Thyroid gland (tissue), 4 donors: ENCODE measurements around the gene PPP1R3G. TPM values are rescaled to one million over a fixed set of nuclear protein-coding genes. Genes with fewer than 3 reads are reported as not detected.
"Not testable (repeated sequence)": the region's sequence is repeated elsewhere in the genome, so short reads cannot be mapped to it uniquely, and the experiment has no call there.

ENCODE experiments used
- DNase-seq, 2 donors: peaks; one replicate each; pipeline ENCODE4 v3.0.0-alpha.2; 2019
- H3K27ac ChIP-seq, 3 donors: fragments of 200-600 bp; sonication (generic); 1 replicate in 2 of 3; 2 replicates in 1 of 3; pipeline ENCODE4 v1.5.1; 2016 to 2019; ENCODE audit warnings: mild to moderate bottlenecking in 1 of 3, moderate library complexity in 1 of 3
- H3K27me3 ChIP-seq: fragments of 200-600 bp; sonication (generic); one replicate; pipeline ENCODE4 v1.5.1; 2019
- H3K36me3 ChIP-seq, 2 donors: fragments of 200-600 bp; sonication (generic); one replicate each; pipeline ENCODE4 v1.5.1; 2016 to 2019
- H3K4me1 ChIP-seq, 2 donors: fragments of 200-600 bp; sonication (generic); one replicate each; pipeline ENCODE4 v1.5.1; 2017 to 2019
- H3K4me3 ChIP-seq, 3 donors: fragments of 200-600 bp; sonication (generic); replicated peaks in 1 of 3; 1 replicate in 2 of 3; 2 replicates in 1 of 3; pipeline ENCODE4 v1.5.1; 2016; ENCODE audit warnings: mild to moderate bottlenecking in 1 of 3
- H3K9me3 ChIP-seq: fragments of 200-600 bp; sonication (generic); one replicate; pipeline ENCODE4 v1.5.1; 2017
- CTCF ChIP-seq, 6 experiments: fragments of 200-600 bp in 3 of 6; fragments of 450-650 bp in 3 of 6; sonication (generic) in 3 of 6; IDR thresholded peaks; one replicate each; pipeline ENCODE4 v1.5.1; 2016 to 2019; ENCODE audit warnings: antibody characterized with exemption in 6 of 6, mild to moderate bottlenecking in 2 of 6, inconsistent platforms in 1 of 6, moderate library complexity in 1 of 6
- POLR2A ChIP-seq, 2 donors: fragments of 450-650 bp; IDR thresholded peaks; one replicate each; pipeline ENCODE4 v1.6.1; 2017; ENCODE audit warnings: antibody characterized with exemption in 2 of 2, mild to moderate bottlenecking in 2 of 2, moderate library complexity in 1 of 2
- WGBS, 2 donors: methylation state at CpG; one replicate each; pipeline ENCODE4 v1.1.5; 2017; 5-methylcytosine and 5-hydroxymethylcytosine counted together
- intact Hi-C: fragments of 100-400 bp; cut with DNase I; formaldehyde crosslinking; loops from one replicate; pipeline ENCODE4 v1.15.1; 2023
- total RNA-seq, 4 donors: library from RNA; depleted of rRNA; stranded (reverse); fragments of >200 nt; gene quantifications; one replicate each; pipeline ENCODE4 v1.2.3, GENCODE V29; 2016

Gene PPP1R3G
- total RNA-seq, 4 donors from 2014 or later: 0.78 to 1.6 (median 0.91) TPM

GRCh38 chr6:5059036-5059896 lies 25.9 kb upstream of the PPP1R3G start:
- DNase-seq: no peak
- Histone ChIP-seq H3K27me3 (no peaks in the 10 kb centered on the region), H3K27ac (no peak overlapping the region), H3K9me3 (no peaks in the 10 kb centered on the region), H3K36me3 (no peaks in the 10 kb centered on the region), H3K4me1 (no peaks in the 10 kb centered on the region), H3K4me3 (no peak overlapping the region)
- intact Hi-C loops: no loop called here
- TF ChIP-seq POLR2A (IDR thresholded peaks at IDR 0.05) (no peak), CTCF (IDR thresholded peaks at IDR 0.05) (no peak)
- WGBS, 2 donors: 92 to 94% methylated on average over 11 of the region's 11 CpGs

- H3K4me3 ChIP-seq, H3K27ac ChIP-seq, H3K4me1 ChIP-seq, H3K36me3 ChIP-seq, H3K27me3 ChIP-seq, DNase-seq, intact Hi-C loops, H3K9me3 ChIP-seq: not testable (repeated sequence)
- 93% methylated on average over 9 of the region's 9 CpGs for WGBS, 2 donors
Observed at GRCh38 chr6:5060439-5060838, 24.7 kb upstream of the PPP1R3G start.

GRCh38 chr6:5061152-5061551 lies 24.0 kb upstream of the PPP1R3G start:
- intact Hi-C loops: no loop called here
- Histone ChIP-seq H3K27ac (no peak overlapping the region), H3K4me1 (no peaks in the 10 kb centered on the region), H3K9me3 (no peaks in the 10 kb centered on the region), H3K27me3 (no peaks in the 10 kb centered on the region), H3K36me3 (no peaks in the 10 kb centered on the region), H3K4me3 (no peak overlapping the region)
- DNase-seq: no peak
- TF ChIP-seq CTCF (IDR thresholded peaks at IDR 0.05) (no peak), POLR2A (IDR thresholded peaks at IDR 0.05) (no peak)
- WGBS, 2 donors: 79 to 81% methylated on average over 3 of the region's 3 CpGs

GRCh38 chr6:5063617-5064016 lies 21.5 kb upstream of the PPP1R3G start:
- no peak for TF ChIP-seq POLR2A (IDR thresholded peaks at IDR 0.05)
- no peak for TF ChIP-seq CTCF (IDR thresholded peaks at IDR 0.05)

GRCh38 chr6:5066456-5067093 lies 18.6 kb upstream of the PPP1R3G start:
- no peak for TF ChIP-seq CTCF (IDR thresholded peaks at IDR 0.05)
- TF ChIP-seq POLR2A (IDR thresholded peaks at IDR 0.05): no peak
- H3K4me1 ChIP-seq: no peaks in the 10 kb centered on the region
- H3K27me3 ChIP-seq: no peaks in the 10 kb centered on the region
- intact Hi-C loops: no loop called here
- H3K36me3 ChIP-seq: no peaks in the 10 kb centered on the region
- H3K9me3 ChIP-seq: no peaks in the 10 kb centered on the region
- 94 to 95% methylated on average over 24 of the region's 24 CpGs for WGBS, 2 donors
- no peak for DNase-seq
- H3K4me3 ChIP-seq: no peak overlapping the region
- H3K27ac ChIP-seq: no peak overlapping the region

More at GRCh38 chr6:5063617-5064016, 21.5 kb upstream of the PPP1R3G start:
- Histone ChIP-seq H3K27me3 (no peaks in the 10 kb centered on the region), H3K4me1 (no peaks in the 10 kb centered on the region), H3K9me3 (no peaks in the 10 kb centered on the region), H3K27ac (no peak overlapping the region), H3K4me3 (no peak overlapping the region), H3K36me3 (no peaks in the 10 kb centered on the region)
- intact Hi-C loops: no loop called here
- DNase-seq: no peak
- 91% methylated on average over 6 to 8 of the region's 8 CpGs for WGBS, 2 donors
